GM15510 (cell line): ENCODE results near the gene PPAN.

Source experiments
- POLR2A ChIP-seq: IDR thresholded peaks from 3 replicates; pipeline ENCODE4 v1.6.1; 2011; ENCODE audit warnings: borderline replicate concordance; ENCODE audit not compliant: insufficient read length; ENCODE audit errors: extremely low read depth

The PPAN gene

DNA sequence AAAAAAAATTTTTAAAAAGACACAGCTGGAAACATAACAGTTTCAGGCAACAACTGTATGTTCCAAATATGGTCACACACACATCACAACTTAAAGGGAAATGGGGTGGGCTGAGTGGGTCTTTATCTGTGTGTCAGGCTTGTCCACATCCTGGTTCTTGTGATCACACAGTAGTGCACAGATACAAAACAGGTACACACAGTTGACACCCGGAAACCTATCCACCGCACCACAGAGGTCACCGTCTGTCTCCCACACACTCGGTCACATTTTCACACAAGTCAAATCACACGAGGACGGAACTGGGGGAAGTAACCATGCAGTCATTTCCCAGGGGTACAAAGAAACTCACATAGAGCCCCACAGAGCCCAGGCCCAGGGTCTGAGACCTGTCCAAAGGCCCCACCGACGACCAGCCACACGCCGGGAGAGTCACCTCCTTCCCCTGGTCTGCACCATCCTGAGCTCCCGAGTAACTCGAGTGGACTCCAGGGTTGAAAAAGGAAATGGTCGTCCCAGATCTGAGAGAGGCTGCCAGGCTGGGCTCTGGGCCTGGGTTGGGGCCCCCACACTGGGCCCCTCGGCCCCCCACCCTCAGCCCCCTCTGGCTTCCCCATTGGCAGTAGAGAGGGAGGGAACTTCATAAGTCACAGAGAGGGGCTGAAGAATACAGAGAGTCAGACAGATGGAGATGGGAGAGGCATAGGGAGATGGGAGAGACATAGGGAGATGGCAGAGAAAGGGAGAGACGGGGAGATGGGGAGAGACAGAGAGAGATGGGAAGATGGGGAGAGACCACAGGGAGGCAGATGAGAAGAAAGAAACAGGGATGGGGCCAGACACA, 1.3 kb upstream of the PPAN start:
- TF ChIP-seq POLR2A = peak; percentile 45

DNA sequence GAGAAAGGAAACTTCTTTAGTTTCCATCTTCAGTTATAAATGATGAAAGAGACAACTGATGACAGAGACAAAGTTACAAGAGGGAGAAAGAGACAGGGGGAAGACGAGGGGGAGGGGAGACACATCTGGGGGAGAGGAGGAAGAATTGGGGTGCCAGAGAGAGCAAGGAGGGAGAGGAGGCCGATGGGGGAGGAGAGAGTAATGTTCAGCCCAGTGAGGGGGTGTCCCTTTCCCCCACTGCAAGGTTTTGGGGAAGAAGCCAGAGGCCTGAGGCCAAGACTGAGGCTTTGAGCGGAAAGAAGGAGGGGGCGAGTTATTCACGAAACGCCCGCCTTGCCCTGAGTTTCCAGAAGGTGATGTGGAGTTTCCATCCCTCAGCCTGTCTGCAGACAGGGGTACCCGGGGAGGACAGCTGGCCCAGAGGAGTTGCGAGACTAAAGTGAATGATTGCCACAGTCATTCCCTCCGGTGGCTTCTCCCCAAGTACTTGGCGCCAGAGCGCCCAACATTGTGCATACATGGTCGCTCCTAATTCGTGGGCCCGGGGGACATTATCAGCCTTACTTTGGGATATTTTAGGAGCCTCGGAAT, 558 bp upstream of the PPAN start:
- TF ChIP-seq POLR2A = no peak

DNA sequence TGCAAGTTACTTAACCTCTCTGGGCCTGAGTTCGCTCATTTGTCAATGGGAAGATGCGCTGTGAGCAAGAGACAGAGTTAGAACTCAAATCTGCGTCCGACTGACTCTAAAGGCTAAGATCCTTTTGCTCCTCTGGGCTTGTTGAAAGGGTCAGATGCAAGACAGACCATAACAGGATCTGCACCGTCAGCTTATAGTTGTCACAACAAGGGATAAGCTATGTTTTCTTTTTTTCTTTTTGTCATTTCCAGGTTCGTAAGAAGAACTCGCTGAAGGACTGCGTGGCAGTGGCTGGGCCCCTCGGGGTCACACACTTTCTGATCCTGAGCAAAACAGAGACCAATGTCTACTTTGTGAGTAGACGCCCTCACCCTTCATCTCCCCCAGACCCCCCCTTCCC, 1.1 kb downstream of the PPAN start:
- TF ChIP-seq POLR2A = no peak

DNA sequence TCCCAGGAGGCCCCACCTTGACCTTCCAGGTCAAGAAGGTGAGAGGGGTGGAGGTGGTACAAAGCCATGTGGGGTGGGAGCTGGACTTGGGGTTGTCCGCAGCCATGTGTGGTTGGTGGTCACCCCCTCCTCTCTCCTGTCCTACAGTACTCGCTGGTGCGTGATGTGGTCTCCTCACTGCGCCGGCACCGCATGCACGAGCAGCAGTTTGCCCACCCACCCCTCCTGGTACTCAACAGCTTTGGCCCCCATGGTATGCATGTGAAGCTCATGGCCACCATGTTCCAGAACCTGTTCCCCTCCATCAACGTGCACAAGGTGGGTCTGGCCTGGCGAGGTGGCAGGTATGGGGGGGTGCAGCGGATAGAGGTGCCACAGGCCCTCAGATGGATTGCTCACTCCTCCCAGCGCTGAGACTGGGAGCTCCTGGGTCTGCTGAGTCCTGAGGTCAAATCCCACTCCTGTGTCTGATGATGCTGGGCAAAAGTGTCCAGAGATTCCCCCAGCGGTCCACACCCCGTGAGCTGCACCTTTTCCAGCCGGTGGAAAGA, 1.7 kb downstream of the PPAN start:
- TF ChIP-seq POLR2A = peak; percentile 22

DNA sequence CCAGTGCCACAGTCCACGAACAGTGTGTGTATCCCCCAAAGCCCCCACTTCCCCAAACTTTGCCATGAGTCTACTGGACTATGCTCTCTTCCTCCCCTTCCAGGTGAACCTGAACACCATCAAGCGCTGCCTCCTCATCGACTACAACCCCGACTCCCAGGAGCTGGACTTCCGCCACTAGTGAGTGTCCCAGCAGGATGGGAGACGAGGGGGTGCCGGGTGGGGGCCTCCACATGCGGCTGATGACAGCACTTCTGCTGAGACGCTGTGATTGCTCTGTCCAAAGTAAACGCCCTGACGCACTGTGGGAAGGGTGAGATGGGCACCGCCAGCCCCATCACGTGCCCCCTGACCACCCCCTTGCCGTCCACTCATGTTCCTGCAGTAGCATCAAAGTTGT, 3.4 kb downstream of the PPAN start:
- TF ChIP-seq POLR2A = no peak

DNA sequence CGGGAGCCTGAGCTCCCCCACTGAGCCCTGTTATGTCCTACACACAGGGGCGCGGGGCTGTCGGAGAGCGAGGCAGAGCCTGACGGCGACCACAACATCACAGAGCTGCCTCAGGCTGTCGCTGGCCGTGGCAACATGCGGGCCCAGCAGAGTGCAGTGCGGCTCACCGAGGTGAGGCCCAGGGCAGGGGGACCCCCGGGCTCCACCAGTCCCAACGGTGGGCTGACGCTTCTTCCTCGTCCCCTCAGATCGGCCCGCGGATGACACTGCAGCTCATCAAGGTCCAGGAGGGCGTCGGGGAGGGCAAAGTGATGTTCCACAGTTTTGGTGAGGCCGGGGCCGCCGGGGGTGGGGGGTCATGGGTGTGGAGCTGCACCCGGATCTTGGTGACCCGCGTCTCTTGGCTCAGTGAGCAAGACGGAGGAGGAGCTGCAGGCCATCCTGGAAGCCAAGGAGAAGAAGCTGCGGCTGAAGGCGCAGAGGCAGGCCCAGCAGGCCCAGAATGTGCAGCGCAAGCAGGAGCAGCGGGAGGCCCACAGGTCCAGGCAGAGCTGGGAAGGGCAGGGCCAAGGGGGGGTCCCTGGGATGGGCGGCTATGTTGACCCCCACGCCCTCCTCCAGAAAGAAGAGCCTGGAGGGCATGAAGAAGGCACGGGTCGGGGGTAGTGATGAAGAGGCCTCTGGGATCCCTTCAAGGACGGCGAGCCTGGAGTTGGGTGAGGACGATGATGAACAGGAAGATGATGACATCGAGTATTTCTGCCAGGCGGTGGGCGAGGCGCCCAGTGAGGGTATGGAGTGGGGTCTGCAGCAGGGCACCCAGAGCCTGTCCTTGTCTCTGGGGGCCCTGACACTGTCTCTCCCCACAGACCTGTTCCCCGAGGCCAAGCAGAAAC, 4.2 kb downstream of the PPAN start:
- no peak for TF ChIP-seq POLR2A

DNA sequence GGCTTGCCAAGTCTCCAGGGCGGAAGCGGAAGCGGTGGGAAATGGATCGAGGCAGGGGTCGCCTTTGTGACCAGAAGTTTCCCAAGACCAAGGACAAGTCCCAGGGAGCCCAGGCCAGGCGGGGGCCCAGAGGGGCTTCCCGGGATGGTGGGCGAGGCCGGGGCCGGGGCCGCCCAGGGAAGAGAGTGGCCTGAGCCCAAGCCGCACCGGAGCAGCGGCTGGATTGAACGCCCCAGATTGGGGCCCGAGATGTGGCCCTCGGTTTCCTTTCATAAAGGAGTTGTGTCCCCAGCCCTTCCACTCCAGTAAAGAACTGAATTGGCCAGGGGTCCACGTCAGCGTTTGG, 4.8 kb downstream of the PPAN start:
- no peak for TF ChIP-seq POLR2A

DNA sequence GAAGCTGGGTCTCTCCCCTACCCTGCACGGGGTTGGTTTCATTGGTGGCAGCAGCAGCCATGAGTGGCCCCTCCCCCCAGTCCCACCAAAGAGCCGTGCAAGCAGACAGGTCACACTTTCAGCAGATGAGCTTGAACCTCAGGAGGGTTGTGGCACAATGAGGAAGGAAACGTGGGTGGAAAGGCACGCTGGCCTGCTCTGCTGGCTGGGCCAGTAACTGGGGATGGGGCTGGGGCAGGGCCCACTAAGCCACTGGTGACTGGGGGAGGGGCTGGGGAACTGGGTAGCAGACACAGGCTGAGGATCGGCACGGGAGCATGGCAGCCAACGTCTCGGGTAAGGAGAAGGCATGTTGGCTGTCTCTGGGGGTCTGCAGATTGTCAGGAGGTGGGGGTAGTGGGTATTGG, 5.2 kb downstream of the PPAN start, which contains the start of gene P2RY11:
Gene P2RY11, plus strand, starts transcription at position 289 of the 407 bp plus-strand sequence. Its CDS starts 29 bp downstream, at position 318.
- peak; percentile 43 for TF ChIP-seq POLR2A

DNA sequence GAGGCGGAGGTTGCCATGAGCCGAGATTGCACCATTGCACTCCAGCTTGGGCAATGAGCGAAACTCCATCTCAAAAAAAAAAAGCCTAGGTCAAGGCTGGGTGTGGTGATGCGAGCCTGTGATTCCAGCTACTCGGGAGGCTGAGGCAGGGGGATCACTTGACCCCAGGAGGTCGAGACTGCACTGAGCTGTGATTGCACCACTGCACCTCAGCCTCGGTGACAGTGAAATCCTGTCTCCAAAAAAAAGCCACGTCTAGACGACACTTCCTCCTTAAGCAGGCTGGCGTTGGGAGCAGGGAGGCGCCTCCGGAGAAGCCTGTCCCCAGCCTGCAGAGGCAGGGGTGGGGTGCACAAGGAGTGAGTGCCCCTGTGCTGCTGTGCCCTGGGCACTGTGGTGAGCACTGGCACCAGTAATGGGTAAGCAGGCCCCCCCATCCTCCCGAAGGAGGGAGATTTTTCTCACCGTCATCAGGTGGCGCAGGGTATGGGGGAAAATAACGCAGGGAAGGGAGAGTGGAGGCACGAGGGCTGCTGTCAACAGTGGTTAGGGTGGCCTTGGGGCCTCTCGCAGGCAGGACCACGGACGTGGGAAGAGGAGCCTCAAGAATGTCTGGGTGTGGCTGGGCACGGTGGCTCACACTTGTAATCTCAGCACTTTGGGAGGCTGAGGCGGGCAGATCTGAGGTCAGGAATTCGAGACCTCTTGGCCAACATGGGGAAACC, 6.0 kb downstream of the PPAN start:
- peak; percentile 25 for TF ChIP-seq POLR2A

DNA sequence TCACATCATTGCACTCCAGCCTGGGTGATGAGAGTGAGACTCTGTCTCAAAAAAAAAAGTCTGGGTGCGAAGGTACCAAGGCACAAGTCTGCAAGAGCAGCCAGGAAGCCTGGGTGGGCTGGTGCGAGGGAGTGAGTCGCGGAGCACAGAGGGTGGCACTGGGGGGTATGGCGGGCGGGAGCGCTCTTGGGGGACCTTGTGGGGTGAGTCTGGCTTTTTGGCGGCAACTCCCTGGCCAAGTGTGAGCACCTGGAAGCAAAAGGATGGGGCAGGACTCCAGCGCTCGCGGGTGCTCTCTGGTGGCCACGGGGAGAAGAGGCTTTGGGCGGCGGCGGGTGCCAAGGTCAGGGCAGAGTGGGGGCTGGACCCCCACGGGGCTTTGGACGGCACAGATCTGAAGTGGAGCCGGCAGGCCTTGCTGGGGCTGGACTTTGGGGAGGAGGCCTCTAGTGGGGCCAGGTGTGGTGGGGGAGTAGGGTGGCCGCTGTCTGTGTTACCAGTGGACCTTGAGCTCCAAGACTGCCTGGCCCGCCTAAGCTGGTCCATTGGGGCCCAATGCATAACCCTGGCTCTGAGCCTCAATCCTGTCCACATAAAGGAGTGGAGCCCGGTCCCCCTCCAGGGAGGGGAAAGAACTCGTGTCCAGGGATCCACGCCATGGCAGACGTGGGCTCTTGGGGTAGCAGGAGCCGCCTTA, 6.9 kb downstream of the PPAN start:
- TF ChIP-seq POLR2A = peak; percentile 37

DNA sequence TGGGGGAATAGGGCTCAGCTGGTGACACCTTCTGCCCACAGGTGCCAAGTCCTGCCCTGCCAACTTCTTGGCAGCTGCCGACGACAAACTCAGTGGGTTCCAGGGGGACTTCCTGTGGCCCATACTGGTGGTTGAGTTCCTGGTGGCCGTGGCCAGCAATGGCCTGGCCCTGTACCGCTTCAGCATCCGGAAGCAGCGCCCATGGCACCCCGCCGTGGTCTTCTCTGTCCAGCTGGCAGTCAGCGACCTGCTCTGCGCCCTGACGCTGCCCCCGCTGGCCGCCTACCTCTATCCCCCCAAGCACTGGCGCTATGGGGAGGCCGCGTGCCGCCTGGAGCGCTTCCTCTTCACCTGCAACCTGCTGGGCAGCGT, 7.4 kb downstream of the PPAN start:
- TF ChIP-seq POLR2A = peak; percentile 43

DNA sequence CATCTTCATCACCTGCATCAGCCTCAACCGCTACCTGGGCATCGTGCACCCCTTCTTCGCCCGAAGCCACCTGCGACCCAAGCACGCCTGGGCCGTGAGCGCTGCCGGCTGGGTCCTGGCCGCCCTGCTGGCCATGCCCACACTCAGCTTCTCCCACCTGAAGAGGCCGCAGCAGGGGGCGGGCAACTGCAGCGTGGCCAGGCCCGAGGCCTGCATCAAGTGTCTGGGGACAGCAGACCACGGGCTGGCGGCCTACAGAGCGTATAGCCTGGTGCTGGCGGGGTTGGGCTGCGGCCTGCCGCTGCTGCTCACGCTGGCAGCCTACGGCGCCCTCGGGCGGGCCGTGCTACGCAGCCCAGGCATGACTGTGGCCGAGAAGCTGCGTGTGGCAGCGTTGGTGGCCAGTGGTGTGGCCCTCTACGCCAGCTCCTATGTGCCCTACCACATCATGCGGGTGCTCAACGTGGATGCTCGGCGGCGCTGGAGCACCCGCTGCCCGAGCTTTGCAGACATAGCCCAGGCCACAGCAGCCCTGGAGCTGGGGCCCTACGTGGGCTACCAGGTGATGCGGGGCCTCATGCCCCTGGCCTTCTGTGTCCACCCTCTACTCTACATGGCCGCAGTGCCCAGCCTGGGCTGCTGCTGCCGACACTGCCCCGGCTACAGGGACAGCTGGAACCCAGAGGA, 7.9 kb downstream of the PPAN start:
- no peak for TF ChIP-seq POLR2A
